CD4-positive, CD25-positive, alpha-beta regulatory T cell (primary cell): Measurements from ENCODE around the gene LRRC57. TPM values are rescaled to one million over a fixed set of nuclear protein-coding genes. Genes with fewer than 3 reads are reported as not detected.

Source experiments
- ATAC-seq, 2 donors: fragments of 150-1000 bp; cut with Tn5 transposase; one replicate each; pipeline ENCODE4 v1.10.0; 2021; ENCODE audit warnings: low read depth in 2 of 2, moderate number of reproducible peaks in 2 of 2, moderate library complexity in 1 of 2
- DNase-seq, 3 donors: peaks; one replicate each; pipeline versions ENCODE4 v3.0.0 to v3.0.0-alpha.2; 2012 to 2022; ENCODE audit warnings: mixed read lengths in 1 of 3
- H3K27ac ChIP-seq: one replicate; pipeline ENCODE4 v1.7.0; 2013; ENCODE audit warnings: mild to moderate bottlenecking, low read length; ENCODE audit not compliant: insufficient read depth, poor library complexity, severe bottlenecking
- H3K27me3 ChIP-seq: one replicate; pipeline ENCODE4 v1.7.0; 2013; ENCODE audit warnings: low read length; ENCODE audit not compliant: control insufficient read depth, insufficient read depth
- H3K36me3 ChIP-seq: one replicate; pipeline ENCODE4 v1.7.0; 2013; ENCODE audit warnings: mild to moderate bottlenecking, low read length, moderate library complexity; ENCODE audit not compliant: control insufficient read depth, insufficient read depth
- H3K4me1 ChIP-seq: 2 replicates; pipeline ENCODE4 v1.7.0; 2013; ENCODE audit warnings: mild to moderate bottlenecking, low read length; ENCODE audit not compliant: insufficient read depth, control insufficient read depth, poor library complexity, severe bottlenecking
- H3K4me3 ChIP-seq: one replicate; pipeline ENCODE4 v1.7.0; 2013; ENCODE audit warnings: low read depth, mild to moderate bottlenecking, low read length, moderate library complexity
- H3K9me3 ChIP-seq, 2 experiments: 1 replicate in 1 of 2; 2 replicates in 1 of 2; pipeline ENCODE4 v1.7.0; 2013; ENCODE audit warnings: low read length in 2 of 2, mild to moderate bottlenecking in 1 of 2, moderate library complexity in 1 of 2; ENCODE audit not compliant: control insufficient read depth in 2 of 2
- H3K27ac Mint-ChIP-seq, 3 donors: one replicate each; pipeline ENCODE4 v1.8.0; 2020 to 2022; ENCODE audit warnings: mild to moderate bottlenecking in 3 of 3, mixed read lengths in 3 of 3, moderate library complexity in 2 of 3
- H3K27me3 Mint-ChIP-seq: one replicate; pipeline ENCODE4 v1.8.0; 2022; ENCODE audit warnings: mild to moderate bottlenecking, mixed read lengths
- H3K36me3 Mint-ChIP-seq: one replicate; pipeline ENCODE4 v1.8.0; 2020; ENCODE audit warnings: mixed read lengths
- H3K4me1 Mint-ChIP-seq, 4 donors: one replicate each; pipeline ENCODE4 v1.8.0; 2020 to 2022; ENCODE audit warnings: mixed read lengths in 4 of 4, mild to moderate bottlenecking in 1 of 4
- H3K4me3 Mint-ChIP-seq, 4 donors: one replicate each; pipeline ENCODE4 v1.8.0; 2020 to 2022; ENCODE audit warnings: mild to moderate bottlenecking in 4 of 4, mixed read lengths in 4 of 4, moderate library complexity in 3 of 4
- H3K9me3 Mint-ChIP-seq, 7 donors: one replicate each; pipeline ENCODE4 v1.8.0; 2020 to 2022; ENCODE audit warnings: mixed read lengths in 7 of 7, mild to moderate bottlenecking in 3 of 7, moderate library complexity in 2 of 7
- polyA plus RNA-seq, 4 donors: library from polyadenylated mRNA; unstranded; fragments of 300-500 nt; fragmentation: Illumina TruSeq; gene quantifications; one replicate each; pipeline ENCODE4 v1.2.3, GENCODE V29; 2021
- total RNA-seq: library from RNA; stranded (reverse); gene quantifications from one replicate; pipeline ENCODE4 v1.2.3, GENCODE V29; 2022

The LRRC57 gene
- total and polyA plus RNA-seq, 5 donors from 2014 or later, result 5.8 to 36.0 (median 7.4) TPM

DNA sequence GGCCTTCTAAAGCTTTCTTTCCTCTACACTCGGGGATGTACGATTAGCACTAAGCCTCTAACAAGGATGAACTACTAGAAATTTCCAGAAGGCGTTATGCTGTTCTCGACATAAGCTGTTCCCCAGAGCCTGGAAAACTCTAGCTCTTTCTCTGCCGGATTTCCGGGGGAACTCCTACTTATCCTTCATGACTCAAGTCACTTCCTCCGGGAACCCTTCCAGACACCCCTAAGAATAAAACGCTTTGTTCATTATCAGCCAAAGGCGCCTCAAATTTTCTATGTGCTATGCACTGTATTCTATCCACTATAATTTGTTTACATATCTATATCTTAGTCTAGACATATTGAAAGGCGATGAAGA, 53.6 kb downstream of the LRRC57 start:
- DNase-seq (peak in 1 of 3 donors; percentile 18), ATAC-seq (no peak)
- H3K4me3 Mint-ChIP-seq, result peak overlapping the region; percentile 94 to 98 (median 96)
- H3K36me3 Mint-ChIP-seq, result peaks cover 6% of the 10 kb centered on the region
- Histone ChIP-seq H3K36me3 (no peaks in the 10 kb centered on the region), H3K4me3 (peak overlapping the region; percentile 91), H3K9me3 (no peaks in the 10 kb centered on the region), H3K27me3 (no peaks in the 10 kb centered on the region), H3K27ac (peak overlapping the region; percentile 74), H3K4me1 (peaks cover 45% of the 10 kb centered on the region)
- H3K27me3 Mint-ChIP-seq, result no peaks in the 10 kb centered on the region
- H3K4me1 Mint-ChIP-seq, result peaks cover 27 to 77% (median 47%) of the 10 kb centered on the region in 4 donors
- H3K27ac Mint-ChIP-seq, result peak overlapping the region; percentile 96 to 99 (median 97)
- H3K9me3 Mint-ChIP-seq, result peaks cover 0 to 1% (median 0%) of the 10 kb centered on the region in 7 donors

DNA sequence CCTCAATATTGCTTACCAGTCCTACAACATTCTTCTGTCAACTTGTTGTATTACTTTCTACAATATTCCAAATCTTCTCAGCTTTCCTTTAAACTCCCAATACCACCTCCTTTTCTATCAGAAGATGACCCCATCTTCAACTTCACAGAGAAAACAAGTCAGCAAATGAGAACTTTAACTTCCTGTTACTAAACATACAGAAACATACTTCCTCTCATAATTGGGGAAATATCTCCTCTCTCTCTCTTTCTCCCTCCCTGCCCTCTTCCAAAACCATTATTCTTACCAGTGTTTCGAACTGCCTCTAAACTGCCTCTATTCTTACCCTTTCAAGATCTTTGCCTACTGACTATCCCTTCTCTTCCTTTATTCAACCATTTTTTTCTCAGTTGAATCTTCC, 54.9 kb downstream of the LRRC57 start:
- peaks cover 0 to 1% (median 0%) of the 10 kb centered on the region in 7 donors for H3K9me3 Mint-ChIP-seq
- Histone ChIP-seq H3K27ac (no peak overlapping the region), H3K4me3 (peak overlapping the region; percentile 43), H3K36me3 (no peaks in the 10 kb centered on the region), H3K27me3 (no peaks in the 10 kb centered on the region), H3K9me3 (no peaks in the 10 kb centered on the region), H3K4me1 (peaks cover 56% of the 10 kb centered on the region)
- ATAC-seq (no peak), DNase-seq (no peak)
- H3K27ac Mint-ChIP-seq, result peak overlapping the region; percentile 39 to 83 (median 83)
- H3K4me1 Mint-ChIP-seq, result peaks cover 26 to 76% (median 44%) of the 10 kb centered on the region in 4 donors
- H3K36me3 Mint-ChIP-seq, result peaks cover 6% of the 10 kb centered on the region
- no peaks in the 10 kb centered on the region for H3K27me3 Mint-ChIP-seq
- peak overlapping the region; percentile 81 to 98 (median 94) for H3K4me3 Mint-ChIP-seq

DNA sequence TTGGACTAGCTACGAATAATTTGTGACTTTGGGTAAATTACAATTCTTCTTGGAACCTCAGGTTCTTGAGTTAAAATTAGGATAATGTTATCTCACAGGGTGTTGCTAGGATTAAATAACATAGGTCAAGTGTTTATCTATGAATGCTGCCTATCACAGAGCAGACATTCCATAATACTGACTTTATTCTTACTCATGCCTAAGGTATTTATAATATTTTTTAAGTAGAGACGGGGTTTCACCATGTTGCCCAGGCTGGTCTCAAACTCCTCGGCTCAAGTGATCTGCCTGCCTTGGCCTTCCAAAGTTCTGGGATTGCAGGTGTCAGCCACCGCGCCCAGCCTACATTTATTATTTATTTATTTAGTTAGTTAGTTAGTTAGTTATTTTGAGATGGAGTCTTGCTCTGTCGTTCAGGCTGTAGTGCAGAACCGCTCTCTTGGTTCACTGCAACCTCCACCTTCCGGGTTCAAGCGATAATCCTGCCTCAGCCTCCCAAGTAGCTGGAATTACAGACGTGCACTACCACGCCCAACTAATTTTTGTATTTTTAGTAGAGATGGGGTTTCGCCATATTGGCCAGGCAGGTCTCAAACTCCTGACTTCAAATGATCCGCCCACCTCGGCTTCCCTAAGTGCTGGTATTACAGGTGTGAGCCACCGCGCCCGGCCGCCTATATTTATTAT, 56.9 kb downstream of the LRRC57 start:
- Mint-ChIP-seq H3K9me3 (peaks cover 0 to 1% (median 0%) of the 10 kb centered on the region in 7 donors), H3K27me3 (no peaks in the 10 kb centered on the region), H3K4me3 (peak overlapping the region; percentile 97 to 99 (median 98)), H3K36me3 (peaks cover 11% of the 10 kb centered on the region), H3K27ac (peak overlapping the region; percentile 98 to 100 (median 99)), H3K4me1 (peaks cover 29 to 71% (median 46%) of the 10 kb centered on the region in 4 donors)
- no peaks in the 10 kb centered on the region for H3K27me3 ChIP-seq
- no peak for ATAC-seq
- H3K36me3 ChIP-seq, result no peaks in the 10 kb centered on the region
- no peak for DNase-seq
- peak overlapping the region; percentile 90 for H3K27ac ChIP-seq
- peaks cover 53% of the 10 kb centered on the region for H3K4me1 ChIP-seq
- peak overlapping the region; percentile 99 for H3K4me3 ChIP-seq
- H3K9me3 ChIP-seq, result no peaks in the 10 kb centered on the region

DNA sequence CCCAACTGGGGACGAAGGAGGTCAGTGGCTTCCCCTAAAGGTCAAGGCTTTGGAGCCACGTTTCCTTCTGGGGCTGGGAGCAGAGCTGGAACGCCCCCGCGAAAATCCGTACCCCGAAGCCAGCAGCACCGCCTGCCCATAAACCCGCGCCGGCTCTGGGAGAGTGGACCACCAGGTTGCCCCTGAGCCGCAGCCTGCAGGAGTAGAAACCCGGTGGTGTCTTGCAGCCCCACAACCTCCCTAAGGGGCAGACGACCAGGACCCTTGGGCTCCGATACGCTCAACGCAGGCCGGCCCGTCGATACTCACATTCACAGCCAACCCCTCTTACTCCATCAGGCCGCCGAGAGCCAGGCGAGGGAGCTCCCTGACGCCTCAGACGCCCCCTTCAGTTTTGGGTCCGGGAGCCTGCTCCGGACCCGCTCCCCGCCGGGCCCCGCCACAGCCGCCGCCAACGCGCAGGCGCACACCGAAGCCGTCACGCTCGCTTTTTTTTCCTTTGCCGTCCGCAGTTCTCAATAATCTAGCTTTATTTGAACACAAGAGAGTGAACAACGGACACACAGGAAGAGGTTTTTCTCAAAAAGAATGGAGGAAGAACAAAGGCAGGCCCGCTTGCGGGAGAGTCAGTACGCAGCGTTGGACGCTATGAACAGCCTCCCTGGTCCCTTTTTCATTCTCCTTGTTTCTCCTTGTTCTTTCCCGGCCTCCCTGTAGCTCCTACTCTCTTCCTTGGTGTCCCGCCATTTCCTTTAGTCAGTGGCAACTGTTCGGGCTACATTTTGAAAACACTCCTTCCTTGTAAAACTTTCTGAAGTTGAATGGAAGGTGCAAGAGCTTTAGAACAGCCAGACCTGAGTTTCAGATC, 57.7 kb downstream of the LRRC57 start, which contains the start of gene ZNF106:
Gene ZNF106, minus strand, starts transcription at position 471 of the 868 bp plus-strand sequence. CDS start 18,852 bp downstream, outside the sequence.
- Histone ChIP-seq H3K27me3 (no peaks in the 10 kb centered on the region), H3K36me3 (no peaks in the 10 kb centered on the region), H3K9me3 (no peaks in the 10 kb centered on the region), H3K4me3 (peak within 1 kb of the TSS; percentile 99), H3K27ac (peak within 1 kb of the TSS; percentile 90), H3K4me1 (peaks cover 45% of the 10 kb centered on the region)
- Mint-ChIP-seq H3K4me3 (peak within 1 kb of the TSS; percentile 97 to 99 (median 98)), H3K27me3 (no peaks in the 10 kb centered on the region), H3K36me3 (peaks cover 11% of the 10 kb centered on the region), H3K9me3 (peaks cover 0 to 1% (median 0%) of the 10 kb centered on the region in 7 donors), H3K4me1 (peaks cover 24 to 63% (median 45%) of the 10 kb centered on the region in 4 donors), H3K27ac (peak within 1 kb of the TSS; percentile 98 to 100 (median 99))
- peak; percentile 83 to 93 (median 92) for DNase-seq
- peak; percentile 71 to 75 for ATAC-seq

DNA sequence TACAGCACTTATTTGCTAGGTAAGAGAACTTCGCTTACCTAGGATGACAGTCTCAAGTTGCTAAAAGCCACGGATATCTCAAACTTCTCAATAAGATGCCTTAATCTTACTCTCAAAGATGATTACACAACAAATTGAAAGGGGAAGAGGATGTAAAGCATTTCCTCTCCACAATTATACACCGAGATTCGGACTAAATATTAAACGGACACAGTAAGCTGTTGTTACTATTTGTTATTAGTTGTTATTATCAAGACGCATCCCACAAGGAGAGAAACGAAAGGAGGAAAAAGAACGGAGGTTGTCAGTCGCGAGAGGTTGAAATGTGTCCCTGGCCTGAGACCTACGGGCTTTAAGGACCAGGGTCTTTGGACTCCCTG, 58.3 kb downstream of the LRRC57 start:
- H3K27me3 ChIP-seq, result no peaks in the 10 kb centered on the region
- no peaks in the 10 kb centered on the region for H3K36me3 ChIP-seq
- Mint-ChIP-seq H3K4me3 (peak overlapping the region; percentile 97 to 99 (median 98)), H3K27ac (peak overlapping the region; percentile 98 to 100 (median 99)), H3K27me3 (no peaks in the 10 kb centered on the region), H3K9me3 (peaks cover 0 to 1% (median 0%) of the 10 kb centered on the region in 7 donors), H3K4me1 (peaks cover 23 to 59% (median 42%) of the 10 kb centered on the region in 4 donors), H3K36me3 (peaks cover 8% of the 10 kb centered on the region)
- H3K4me1 ChIP-seq, result peaks cover 41% of the 10 kb centered on the region
- peak overlapping the region; percentile 99 for H3K4me3 ChIP-seq
- DNase-seq (peak in 2 of 3 donors; percentile 29 to 39), ATAC-seq (no peak)
- H3K27ac ChIP-seq, result peak overlapping the region; percentile 90
- H3K9me3 ChIP-seq, result no peaks in the 10 kb centered on the region

Other genes with a start within 250 kb of the LRRC57 start
- gene CAPN3, start 189.3 kb downstream of the LRRC57 start, total RNA-seq, result 15.6 TPM
- gene CAPN3, start 189.3 kb downstream of the LRRC57 start, polyA plus RNA-seq, result under 1 TPM in 1 of 4 donors, not detected in 3; 0.21 TPM
- gene ZNF106, start 57.7 kb downstream of the LRRC57 start, total RNA-seq, result 47.5 TPM
- gene ZNF106, start 57.7 kb downstream of the LRRC57 start, polyA plus RNA-seq, result 10 to 100 TPM; 31.0 to 36.5 (median 34.6) TPM
- 54.0 TPM for gene SNAP23, start 53.2 kb downstream of the LRRC57 start, total RNA-seq
- 10 to 100 TPM; 67.2 to 86.5 (median 75.8) TPM for gene SNAP23, start 53.2 kb downstream of the LRRC57 start, polyA plus RNA-seq
- 24.4 TPM for gene HAUS2, start within 50 bp of the LRRC57 start, total RNA-seq
- 10 to 100 TPM; 21.0 to 33.1 (median 25.1) TPM for gene HAUS2, start within 50 bp of the LRRC57 start, polyA plus RNA-seq
- 9.8 TPM for gene STARD9, start 26.8 kb upstream of the LRRC57 start, total RNA-seq
- gene STARD9, start 26.8 kb upstream of the LRRC57 start, polyA plus RNA-seq, result under 1 TPM; 0.07 to 0.24 (median 0.14) TPM
- 26.9 TPM for gene CDAN1, start 188.3 kb upstream of the LRRC57 start, total RNA-seq
- gene CDAN1, start 188.3 kb upstream of the LRRC57 start, polyA plus RNA-seq, result 1 to 10 TPM; 6.5 to 7.3 (median 6.8) TPM